GM18868 (cell line): ENCODE data around the gene APH1B.
"Not testable (repeated sequence)": the region's sequence is repeated elsewhere in the genome, so short reads cannot be mapped to it uniquely, and the experiment has no call there.

ENCODE experiments used
- ATAC-seq: cut with Tn5 transposase; IDR thresholded peaks from one replicate; pipeline ENCODE4 v1.9.1; 2021; ENCODE audit warnings: mild to moderate bottlenecking, moderate library complexity; ENCODE audit not compliant: unreplicated experiment

Gene APH1B

GRCh38 chr15:63327648-63328421 lies 50.4 kb downstream of the APH1B start:
- no peak for ATAC-seq

DNA sequence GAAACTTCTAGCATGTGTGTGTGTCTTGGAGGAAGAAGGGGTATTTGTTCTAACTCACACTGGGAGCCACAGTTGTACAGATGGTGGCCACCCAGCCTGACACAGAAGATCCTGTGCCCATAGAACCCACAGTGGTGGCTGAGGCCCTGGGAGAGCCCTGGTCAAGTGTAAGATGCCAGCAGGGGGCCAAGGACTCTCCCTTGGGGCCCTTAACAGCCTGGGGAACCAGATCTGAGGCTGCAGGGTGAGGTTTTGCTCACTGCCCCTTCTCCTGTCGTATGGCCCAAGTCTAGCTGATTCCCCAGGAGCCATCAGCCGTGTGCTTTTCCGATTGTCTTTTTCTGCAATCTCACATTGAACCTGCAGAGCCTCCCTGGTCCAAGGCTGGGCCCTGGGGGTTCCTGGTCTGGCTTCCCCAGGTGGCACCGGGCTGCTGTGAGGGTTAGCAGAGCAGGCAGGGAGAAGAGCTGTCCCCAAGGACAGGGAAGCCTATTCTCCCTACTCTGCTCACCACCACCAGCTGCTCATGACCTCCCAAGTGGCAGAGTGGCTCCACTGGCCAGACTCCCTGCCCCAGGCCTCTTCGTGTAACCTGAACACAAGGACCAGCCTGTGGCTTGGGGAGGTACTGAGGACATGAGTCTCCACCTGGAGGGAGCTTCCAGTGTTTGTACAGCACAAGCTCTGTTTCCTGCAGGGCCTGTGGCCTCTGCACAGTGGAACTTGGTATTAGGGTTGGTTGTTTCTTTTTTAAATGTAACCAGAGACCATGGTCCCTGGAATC lies 52.4 kb downstream of the APH1B start:
- no peak for ATAC-seq

DNA sequence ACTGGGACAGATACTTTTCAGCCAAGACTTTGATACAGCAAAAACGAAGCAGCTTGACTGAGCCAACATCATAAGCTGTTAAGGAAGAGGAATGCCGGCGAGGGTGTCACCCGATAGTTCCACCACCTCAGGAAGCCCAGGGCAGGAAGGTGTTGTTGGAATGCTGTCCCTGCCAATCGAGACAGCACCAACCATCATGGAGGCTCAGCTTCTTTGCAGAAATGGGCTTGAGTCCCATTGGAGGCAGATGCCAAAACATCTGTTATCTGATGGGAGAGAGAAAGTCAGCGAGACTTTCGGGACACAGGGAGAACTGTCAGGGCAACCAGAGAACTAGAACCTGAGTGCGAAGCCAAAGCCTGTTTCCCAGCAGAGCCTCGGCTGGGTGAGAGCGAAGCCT lies 53.5 kb downstream of the APH1B start:
- ATAC-seq = no peak

DNA sequence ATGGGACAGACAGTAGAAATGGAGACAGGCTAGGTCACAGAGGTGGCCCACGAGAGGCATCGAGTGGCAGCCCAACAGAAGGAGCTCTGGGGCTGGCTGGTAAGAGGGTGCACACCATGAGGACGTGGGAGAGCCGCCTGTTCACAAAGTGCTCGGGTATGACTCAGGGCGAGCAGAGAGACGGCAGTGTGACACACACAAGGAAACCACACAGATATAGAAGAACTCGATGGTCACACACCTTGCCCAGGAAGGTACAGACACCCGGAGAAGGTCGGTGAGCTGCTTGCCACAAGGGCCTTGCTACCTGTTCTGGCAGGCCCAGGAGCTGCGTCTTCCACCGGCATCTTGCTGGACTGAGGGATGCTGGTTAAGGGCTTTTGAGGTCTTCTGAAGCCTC lies 54.1 kb downstream of the APH1B start:
- no peak for ATAC-seq

- ATAC-seq = no peak
These were observed 55.1 kb downstream of the APH1B start for GRCh38 chr15:63332367-63333124.

DNA sequence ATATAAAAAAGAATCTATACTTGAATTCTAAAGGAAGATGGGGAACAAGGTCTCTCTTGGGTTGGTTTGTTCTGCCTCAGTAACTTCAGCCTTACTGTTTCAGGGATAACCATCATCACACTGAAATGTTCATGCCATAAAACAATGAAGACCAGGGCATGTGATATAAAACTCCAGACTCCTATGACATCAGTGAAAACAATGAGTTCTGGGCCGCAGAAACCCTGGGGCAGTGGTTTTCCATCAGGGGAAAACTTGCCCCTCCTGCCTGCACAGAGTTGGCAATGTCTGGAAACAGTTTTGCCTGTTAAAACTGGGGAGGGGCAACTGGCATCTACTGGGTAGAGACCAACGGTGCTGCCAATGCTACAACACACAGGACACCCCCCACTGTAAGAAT lies 57.4 kb downstream of the APH1B start:
- no peak for ATAC-seq

DNA sequence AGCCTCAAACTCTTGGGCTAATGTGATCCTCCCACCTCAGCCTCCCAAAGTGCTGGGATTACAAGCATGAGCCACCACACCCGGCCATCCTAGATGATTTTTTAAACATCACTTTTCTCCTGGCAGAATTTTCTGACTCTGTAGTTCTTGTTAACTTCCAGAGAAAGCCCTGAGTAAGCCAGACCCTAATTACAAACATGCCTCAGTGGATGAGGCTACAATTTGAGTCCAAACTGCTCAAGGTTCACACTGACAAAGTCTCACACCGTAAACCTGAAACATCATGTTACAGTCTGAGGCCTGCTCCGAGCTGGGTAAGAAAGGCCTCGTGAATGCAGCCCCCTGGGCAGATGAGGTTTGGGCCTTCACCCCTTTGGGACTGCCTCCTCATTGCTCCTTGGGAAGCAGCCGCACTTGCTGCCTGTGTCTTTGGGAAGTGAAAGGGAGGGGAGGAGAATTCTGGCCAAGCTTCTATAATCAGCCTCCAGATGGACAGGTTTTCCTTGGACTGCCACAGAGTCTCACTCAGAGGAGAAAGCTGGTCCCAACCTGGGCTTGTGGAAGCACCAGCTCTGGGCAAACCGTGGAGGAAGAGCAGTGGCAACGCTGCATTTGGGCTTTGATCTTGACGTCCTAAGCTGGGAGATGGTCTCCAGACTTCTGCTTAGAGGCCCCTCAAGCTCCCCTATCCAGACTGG lies 58.3 kb downstream of the APH1B start:
- ATAC-seq = no peak

DNA sequence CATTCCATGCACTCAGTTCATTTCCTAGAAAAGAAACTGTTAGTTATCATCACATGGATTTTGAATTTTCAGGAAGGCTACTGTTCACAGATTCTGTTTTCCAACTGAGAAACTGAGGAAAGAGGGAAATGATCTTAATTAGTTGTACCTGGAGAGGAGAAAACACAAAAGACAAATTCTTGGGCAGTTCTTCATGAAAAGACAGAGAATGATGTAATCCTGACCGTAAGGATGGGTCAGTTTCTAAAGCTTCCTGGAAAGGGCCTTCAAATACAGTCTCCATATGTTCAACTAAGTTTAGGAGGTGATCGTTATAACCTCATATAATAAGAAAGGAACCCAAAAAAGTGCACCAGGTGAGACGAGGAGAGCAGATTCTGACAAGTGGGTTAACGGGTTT lies 59.6 kb downstream of the APH1B start:
- ATAC-seq = no peak

DNA sequence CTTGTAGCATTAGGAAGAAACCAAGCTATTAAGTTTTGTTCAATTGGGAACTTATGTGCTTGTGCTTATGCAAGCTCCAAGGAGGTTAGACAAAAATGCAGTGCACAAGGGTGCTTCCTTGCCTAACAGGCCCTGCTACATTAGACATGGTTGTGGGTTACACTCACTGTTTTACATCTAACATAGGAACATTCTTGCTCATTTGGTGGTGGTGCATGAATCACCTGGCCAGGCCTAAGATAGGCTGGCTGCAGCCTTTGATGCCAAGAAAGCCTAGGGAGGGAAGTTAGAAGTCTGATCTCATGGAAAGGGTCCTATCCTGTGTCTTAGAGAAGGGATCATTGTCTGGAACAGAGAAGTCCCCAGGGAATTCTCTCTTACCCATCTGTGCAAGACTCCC lies 60.8 kb downstream of the APH1B start:
- no peak for ATAC-seq

- no peak for ATAC-seq
These were observed 61.8 kb downstream of the APH1B start for GRCh38 chr15:63339006-63339766.

GRCh38 chr15:63339836-63340235 lies 62.4 kb downstream of the APH1B start:
- no peak for ATAC-seq

GRCh38 chr15:63340353-63340752 lies 62.9 kb downstream of the APH1B start:
- no peak for ATAC-seq

DNA sequence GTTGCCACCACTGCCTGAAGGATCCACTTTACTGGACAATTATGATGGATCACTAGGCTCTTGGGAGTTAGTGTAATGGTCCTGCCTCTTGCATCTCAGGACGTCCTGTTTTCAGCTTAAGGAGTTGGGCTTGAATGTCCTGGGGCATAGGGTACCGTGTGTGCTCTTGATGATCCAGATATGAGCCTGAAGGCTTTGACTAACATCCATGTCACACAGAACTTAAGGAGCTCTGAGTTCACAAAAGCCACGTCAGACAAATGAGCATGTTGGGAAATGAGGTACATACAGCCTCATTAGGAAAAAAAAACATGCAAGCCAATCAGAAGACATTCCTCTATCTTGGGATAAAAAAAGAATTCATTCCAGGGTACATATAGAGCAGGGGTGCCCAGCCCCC lies 63.5 kb downstream of the APH1B start:
- no peak for ATAC-seq

DNA sequence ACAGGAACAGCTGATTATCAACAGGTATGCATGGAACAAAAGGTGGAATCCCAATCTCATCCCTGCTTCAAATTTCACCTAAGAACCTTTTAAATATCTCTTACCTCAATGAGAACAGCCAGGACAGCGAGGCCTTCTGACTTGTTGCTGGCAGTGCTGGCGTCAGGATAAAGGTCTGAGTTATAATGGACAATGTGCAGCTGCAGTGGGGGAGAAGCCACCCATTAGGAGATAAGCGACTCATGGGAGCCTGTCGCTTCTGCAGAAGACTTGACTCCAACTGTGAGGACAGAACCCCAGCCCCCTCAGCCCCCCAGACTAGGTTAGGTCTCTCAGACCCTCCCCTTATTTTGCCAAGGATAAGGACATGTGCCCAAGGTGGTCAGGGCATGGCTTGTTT lies 64.5 kb downstream of the APH1B start:
- no peak for ATAC-seq

GRCh38 chr15:63342996-63343562 lies 65.7 kb downstream of the APH1B start:
- ATAC-seq = not testable (repeated sequence)

GRCh38 chr15:63344731-63345390 lies 67.5 kb downstream of the APH1B start:
- no peak for ATAC-seq

GRCh38 chr15:63345391-63345752 lies 68.0 kb downstream of the APH1B start:
- ATAC-seq = no peak

DNA sequence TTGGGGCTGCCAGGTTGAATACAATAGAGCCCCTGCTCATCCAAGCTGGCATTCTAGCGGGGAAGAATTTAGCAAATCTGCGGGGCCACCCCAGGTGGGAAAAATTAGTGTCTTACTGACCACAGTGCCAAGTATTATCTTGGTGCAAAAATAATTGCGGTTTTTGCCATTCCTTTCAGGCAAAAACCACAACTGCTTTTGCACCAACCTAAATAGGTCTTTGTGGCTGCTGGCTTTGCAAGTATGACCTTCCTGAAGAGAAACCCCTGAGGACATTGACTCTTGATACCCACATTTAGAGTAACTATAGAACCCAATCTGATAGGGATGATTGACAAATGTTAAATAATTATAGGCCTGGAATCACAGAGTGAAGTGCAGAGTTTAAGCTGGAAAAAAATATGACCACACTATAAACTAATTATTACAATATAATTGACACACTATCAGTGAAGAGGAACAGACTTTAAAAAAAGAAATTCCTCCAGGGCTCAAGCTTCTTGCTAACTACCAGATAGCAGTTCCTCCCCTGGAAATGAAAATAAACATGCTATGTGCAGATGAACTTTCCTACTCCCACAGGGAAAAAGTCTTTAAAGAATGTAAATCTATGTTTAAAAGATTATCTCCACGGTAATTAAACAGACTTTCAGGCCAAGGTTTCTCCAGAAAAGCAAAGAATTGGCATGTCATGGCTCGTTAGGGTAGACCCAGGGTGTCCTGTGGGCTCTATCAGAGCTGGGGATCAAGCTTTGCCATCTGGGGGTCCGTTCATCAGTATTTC lies 69.9 kb downstream of the APH1B start:
- no peak for ATAC-seq

DNA sequence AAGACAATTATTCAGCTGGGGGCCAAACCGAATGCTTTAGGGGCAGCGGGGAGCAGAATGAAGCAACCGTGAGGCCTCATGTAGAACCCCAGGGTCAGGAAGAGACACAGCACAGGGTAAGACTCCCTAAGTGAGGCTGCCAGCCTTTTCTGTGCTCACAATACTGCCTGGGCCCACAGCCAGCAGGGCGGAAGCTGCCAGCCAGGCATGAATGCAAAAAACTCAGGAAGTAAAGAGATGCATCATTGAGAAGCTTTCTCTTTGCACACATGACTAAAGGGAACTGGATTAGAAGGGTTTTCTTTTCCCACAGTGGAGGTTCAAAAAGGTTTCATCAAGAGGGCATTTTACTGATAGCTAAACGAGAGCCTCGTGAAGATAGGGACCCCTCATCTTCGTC lies 71.0 kb downstream of the APH1B start:
- ATAC-seq = no peak
